GM23338 (cell line): Measurements from ENCODE around the gene NRL.

Experiments
- CREB1 ChIP-seq: fragments of 250-450 bp; sonication (Bioruptor Pico); IDR thresholded peaks from 2 replicates; pipeline ENCODE4 v1.5.0; 2020; ENCODE audit warnings: low read depth, mild to moderate bottlenecking, moderate library complexity
- POLR2AphosphoS5 ChIP-seq: IDR thresholded peaks from 2 replicates; pipeline ENCODE4 v1.6.1; 2016; ENCODE audit warnings: antibody characterized with exemption, low read depth
- TF ChIP-seq, protein P1 (sequence below): IDR thresholded peaks from one replicate; pipeline ENCODE4 v1.6.1; 2018; ENCODE audit warnings: antibody characterized with exemption; ENCODE audit not compliant: unreplicated experiment
- TF ChIP-seq, protein P2 (sequence below), 2 experiments: fragments of 200-600 bp in 1 of 2; sonication (generic) in 1 of 2; conservative IDR thresholded peaks; 2 replicates each; pipeline versions ENCODE4 v1.5.1 to v1.6.1; 2016 to 2017; ENCODE audit warnings: antibody characterized with exemption in 2 of 2, low read depth in 2 of 2, mild to moderate bottlenecking in 2 of 2, moderate library complexity in 1 of 2

DNA sequence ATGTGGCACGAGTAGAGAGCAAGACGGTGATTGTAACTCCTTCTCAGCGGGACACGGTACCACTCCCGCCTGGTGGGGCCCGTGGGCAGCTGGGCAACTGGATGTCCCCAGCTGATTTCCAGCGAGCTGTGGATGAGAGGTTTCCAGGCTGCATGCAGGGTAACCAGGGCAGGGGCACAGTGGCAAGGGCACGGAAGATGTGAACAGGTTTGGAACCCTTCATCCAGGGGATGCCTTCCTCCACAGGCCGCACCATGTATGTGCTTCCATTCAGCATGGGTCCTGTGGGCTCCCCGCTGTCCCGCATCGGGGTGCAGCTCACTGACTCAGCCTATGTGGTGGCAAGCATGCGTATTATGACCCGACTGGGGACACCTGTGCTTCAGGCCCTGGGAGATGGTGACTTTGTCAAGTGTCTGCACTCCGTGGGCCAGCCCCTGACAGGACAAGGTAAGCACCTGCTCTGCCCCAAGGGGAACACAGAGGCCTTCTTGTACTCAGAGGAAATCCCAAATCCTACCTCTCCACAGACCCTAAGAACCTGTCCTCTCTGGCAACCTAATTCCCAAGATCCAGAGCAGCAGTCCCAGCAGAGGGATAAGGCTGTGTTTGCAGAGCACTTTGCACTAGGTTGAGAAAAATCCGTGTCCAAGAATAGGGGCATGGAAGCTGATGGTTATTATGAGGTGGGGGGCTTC lies 16.4 kb downstream of the NRL start:
- TF ChIP-seq, protein P1, sequence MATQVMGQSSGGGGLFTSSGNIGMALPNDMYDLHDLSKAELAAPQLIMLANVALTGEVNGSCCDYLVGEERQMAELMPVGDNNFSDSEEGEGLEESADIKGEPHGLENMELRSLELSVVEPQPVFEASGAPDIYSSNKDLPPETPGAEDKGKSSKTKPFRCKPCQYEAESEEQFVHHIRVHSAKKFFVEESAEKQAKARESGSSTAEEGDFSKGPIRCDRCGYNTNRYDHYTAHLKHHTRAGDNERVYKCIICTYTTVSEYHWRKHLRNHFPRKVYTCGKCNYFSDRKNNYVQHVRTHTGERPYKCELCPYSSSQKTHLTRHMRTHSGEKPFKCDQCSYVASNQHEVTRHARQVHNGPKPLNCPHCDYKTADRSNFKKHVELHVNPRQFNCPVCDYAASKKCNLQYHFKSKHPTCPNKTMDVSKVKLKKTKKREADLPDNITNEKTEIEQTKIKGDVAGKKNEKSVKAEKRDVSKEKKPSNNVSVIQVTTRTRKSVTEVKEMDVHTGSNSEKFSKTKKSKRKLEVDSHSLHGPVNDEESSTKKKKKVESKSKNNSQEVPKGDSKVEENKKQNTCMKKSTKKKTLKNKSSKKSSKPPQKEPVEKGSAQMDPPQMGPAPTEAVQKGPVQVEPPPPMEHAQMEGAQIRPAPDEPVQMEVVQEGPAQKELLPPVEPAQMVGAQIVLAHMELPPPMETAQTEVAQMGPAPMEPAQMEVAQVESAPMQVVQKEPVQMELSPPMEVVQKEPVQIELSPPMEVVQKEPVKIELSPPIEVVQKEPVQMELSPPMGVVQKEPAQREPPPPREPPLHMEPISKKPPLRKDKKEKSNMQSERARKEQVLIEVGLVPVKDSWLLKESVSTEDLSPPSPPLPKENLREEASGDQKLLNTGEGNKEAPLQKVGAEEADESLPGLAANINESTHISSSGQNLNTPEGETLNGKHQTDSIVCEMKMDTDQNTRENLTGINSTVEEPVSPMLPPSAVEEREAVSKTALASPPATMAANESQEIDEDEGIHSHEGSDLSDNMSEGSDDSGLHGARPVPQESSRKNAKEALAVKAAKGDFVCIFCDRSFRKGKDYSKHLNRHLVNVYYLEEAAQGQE, result no peak
- TF ChIP-seq POLR2AphosphoS5, result no peak
- TF ChIP-seq, protein P2, sequence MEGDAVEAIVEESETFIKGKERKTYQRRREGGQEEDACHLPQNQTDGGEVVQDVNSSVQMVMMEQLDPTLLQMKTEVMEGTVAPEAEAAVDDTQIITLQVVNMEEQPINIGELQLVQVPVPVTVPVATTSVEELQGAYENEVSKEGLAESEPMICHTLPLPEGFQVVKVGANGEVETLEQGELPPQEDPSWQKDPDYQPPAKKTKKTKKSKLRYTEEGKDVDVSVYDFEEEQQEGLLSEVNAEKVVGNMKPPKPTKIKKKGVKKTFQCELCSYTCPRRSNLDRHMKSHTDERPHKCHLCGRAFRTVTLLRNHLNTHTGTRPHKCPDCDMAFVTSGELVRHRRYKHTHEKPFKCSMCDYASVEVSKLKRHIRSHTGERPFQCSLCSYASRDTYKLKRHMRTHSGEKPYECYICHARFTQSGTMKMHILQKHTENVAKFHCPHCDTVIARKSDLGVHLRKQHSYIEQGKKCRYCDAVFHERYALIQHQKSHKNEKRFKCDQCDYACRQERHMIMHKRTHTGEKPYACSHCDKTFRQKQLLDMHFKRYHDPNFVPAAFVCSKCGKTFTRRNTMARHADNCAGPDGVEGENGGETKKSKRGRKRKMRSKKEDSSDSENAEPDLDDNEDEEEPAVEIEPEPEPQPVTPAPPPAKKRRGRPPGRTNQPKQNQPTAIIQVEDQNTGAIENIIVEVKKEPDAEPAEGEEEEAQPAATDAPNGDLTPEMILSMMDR (conservative IDR thresholded peaks at IDR 0.05; ENCODE audit: low read depth in 2 of 2), result no peak
- no peak for TF ChIP-seq CREB1 (CRISPR knock-in tag)
